ENCODE measurements around the gene APOO. TPM values are rescaled to one million over a fixed set of nuclear protein-coding genes. Genes with fewer than 3 reads are reported as not detected.

Gene APOO
- polyA plus RNA-seq, 1 donor from 2014 or later = 42.5 TPM

DNA sequence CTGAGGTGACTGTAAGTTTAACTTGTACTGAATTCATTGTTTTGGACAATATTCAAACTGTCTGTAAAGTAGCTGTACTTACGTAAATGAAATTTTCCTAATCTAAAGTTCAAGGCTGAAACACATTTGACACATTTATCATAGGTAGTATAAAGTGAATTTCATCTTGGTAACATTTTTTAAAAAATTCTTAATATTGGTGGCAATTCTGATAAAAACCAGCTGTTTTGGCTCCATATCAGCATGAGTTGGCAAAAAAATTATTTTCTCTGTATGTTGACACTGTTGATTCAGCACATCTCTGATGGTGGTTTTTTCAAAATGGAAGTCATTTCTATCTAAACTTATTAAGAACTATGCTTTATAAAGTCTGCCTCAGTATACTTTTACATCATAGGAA, 31.0 kb upstream of the APOO start:
- TF ChIP-seq RAD21 (conservative IDR thresholded peaks at IDR 0.05) (no peak), SMC3 (conservative IDR thresholded peaks at IDR 0.05; ENCODE audit: poor library complexity) (no peak), MXI1 (conservative IDR thresholded peaks at IDR 0.05; ENCODE audit: poor library complexity, severe bottlenecking) (no peak), TAF1 (IDR thresholded peaks at IDR 0.05; ENCODE audit: low read depth) (no peak), POLR2AphosphoS5 (IDR thresholded peaks at IDR 0.05) (no peak), EZH2 (IDR thresholded peaks at IDR 0.05; ENCODE audit: borderline replicate concordance, insufficient read depth, low read length, poor library complexity, severe bottlenecking) (no peak), EP300 (conservative IDR thresholded peaks at IDR 0.05; ENCODE audit: poor library complexity, severe bottlenecking) (no peak)
- TF ChIP-seq, protein P1, sequence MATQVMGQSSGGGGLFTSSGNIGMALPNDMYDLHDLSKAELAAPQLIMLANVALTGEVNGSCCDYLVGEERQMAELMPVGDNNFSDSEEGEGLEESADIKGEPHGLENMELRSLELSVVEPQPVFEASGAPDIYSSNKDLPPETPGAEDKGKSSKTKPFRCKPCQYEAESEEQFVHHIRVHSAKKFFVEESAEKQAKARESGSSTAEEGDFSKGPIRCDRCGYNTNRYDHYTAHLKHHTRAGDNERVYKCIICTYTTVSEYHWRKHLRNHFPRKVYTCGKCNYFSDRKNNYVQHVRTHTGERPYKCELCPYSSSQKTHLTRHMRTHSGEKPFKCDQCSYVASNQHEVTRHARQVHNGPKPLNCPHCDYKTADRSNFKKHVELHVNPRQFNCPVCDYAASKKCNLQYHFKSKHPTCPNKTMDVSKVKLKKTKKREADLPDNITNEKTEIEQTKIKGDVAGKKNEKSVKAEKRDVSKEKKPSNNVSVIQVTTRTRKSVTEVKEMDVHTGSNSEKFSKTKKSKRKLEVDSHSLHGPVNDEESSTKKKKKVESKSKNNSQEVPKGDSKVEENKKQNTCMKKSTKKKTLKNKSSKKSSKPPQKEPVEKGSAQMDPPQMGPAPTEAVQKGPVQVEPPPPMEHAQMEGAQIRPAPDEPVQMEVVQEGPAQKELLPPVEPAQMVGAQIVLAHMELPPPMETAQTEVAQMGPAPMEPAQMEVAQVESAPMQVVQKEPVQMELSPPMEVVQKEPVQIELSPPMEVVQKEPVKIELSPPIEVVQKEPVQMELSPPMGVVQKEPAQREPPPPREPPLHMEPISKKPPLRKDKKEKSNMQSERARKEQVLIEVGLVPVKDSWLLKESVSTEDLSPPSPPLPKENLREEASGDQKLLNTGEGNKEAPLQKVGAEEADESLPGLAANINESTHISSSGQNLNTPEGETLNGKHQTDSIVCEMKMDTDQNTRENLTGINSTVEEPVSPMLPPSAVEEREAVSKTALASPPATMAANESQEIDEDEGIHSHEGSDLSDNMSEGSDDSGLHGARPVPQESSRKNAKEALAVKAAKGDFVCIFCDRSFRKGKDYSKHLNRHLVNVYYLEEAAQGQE (IDR thresholded peaks at IDR 0.05; ENCODE audit: borderline replicate concordance) = no peak
- TF ChIP-seq, protein P2, sequence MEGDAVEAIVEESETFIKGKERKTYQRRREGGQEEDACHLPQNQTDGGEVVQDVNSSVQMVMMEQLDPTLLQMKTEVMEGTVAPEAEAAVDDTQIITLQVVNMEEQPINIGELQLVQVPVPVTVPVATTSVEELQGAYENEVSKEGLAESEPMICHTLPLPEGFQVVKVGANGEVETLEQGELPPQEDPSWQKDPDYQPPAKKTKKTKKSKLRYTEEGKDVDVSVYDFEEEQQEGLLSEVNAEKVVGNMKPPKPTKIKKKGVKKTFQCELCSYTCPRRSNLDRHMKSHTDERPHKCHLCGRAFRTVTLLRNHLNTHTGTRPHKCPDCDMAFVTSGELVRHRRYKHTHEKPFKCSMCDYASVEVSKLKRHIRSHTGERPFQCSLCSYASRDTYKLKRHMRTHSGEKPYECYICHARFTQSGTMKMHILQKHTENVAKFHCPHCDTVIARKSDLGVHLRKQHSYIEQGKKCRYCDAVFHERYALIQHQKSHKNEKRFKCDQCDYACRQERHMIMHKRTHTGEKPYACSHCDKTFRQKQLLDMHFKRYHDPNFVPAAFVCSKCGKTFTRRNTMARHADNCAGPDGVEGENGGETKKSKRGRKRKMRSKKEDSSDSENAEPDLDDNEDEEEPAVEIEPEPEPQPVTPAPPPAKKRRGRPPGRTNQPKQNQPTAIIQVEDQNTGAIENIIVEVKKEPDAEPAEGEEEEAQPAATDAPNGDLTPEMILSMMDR (IDR thresholded peaks at IDR 0.05; ENCODE audit: poor library complexity, severe bottlenecking) = no peak
- Histone ChIP-seq H3F3A (ENCODE audit: insufficient read depth, low read length, poor library complexity, severe bottlenecking) (no peaks in the 10 kb centered on the region), H3K4me2 (ENCODE audit: low read length) (no peak overlapping the region), H3K9ac (ENCODE audit: low read length) (no peak overlapping the region), H3K9me2 (ENCODE audit: insufficient read depth, low read length) (no peaks in the 10 kb centered on the region), H2AFZ (ENCODE audit: low read depth, low read length) (no peak overlapping the region), H3K9me3 (ENCODE audit: low read length) (no peaks in the 10 kb centered on the region), H3K27me3 (ENCODE audit: insufficient read depth, low read depth, low read length) (no peaks in the 10 kb centered on the region), H3K27ac (ENCODE audit: low read length) (no peak overlapping the region), H3K36me3 (ENCODE audit: insufficient read depth, low read length) (no peaks in the 10 kb centered on the region), H4K20me1 (ENCODE audit: insufficient read depth) (no peaks in the 10 kb centered on the region), H3K4me3 (ENCODE audit: low read length) (no peak overlapping the region), H3K79me2 (replicated peaks; ENCODE audit: insufficient read depth, low read length) (no peaks in the 10 kb centered on the region)

DNA sequence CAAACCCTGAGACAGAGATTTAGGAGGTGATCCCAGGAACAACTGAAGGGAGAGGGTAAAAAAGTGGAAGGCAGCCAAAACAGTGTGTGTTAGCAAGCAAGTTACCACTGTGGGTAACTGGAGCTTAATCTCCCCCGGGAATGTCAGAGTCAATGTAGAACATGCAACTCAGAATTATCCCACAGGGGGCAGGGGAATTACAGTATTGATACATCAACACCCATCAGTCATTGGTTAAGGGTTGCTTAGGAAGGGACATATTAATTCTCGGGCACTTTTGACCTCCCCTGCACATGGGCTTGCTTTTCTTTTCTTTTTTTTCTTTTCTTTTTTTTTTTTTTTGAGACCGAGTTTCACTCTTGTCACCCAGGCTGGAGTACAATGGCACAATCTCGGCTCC, 29.4 kb upstream of the APOO start:
- Histone ChIP-seq H3K27ac (ENCODE audit: low read length) (no peak overlapping the region), H3K9ac (ENCODE audit: low read length) (no peak overlapping the region), H3K27me3 (ENCODE audit: insufficient read depth, low read depth, low read length) (no peaks in the 10 kb centered on the region), H3K9me3 (ENCODE audit: low read length) (no peaks in the 10 kb centered on the region), H3K36me3 (ENCODE audit: insufficient read depth, low read length) (no peaks in the 10 kb centered on the region), H2AFZ (ENCODE audit: low read depth, low read length) (no peak overlapping the region), H3F3A (ENCODE audit: insufficient read depth, low read length, poor library complexity, severe bottlenecking) (no peaks in the 10 kb centered on the region), H3K9me2 (ENCODE audit: insufficient read depth, low read length) (no peaks in the 10 kb centered on the region), H3K79me2 (replicated peaks; ENCODE audit: insufficient read depth, low read length) (no peaks in the 10 kb centered on the region), H3K4me3 (ENCODE audit: low read length) (no peak overlapping the region), H3K4me2 (ENCODE audit: low read length) (no peak overlapping the region), H4K20me1 (ENCODE audit: insufficient read depth) (no peaks in the 10 kb centered on the region)
- no peak for TF ChIP-seq POLR2AphosphoS5 (IDR thresholded peaks at IDR 0.05)
- TF ChIP-seq SMC3 (conservative IDR thresholded peaks at IDR 0.05; ENCODE audit: poor library complexity) = no peak
- no peak for TF ChIP-seq TAF1 (IDR thresholded peaks at IDR 0.05; ENCODE audit: low read depth)
- TF ChIP-seq EZH2 (IDR thresholded peaks at IDR 0.05; ENCODE audit: borderline replicate concordance, insufficient read depth, low read length, poor library complexity, severe bottlenecking) = no peak
- TF ChIP-seq, protein P1 (IDR thresholded peaks at IDR 0.05; ENCODE audit: borderline replicate concordance) = no peak

Data from neural cell (in vitro differentiated cells).